H9 (cell line): ENCODE results near the gene G2E3. TPM values are rescaled to one million over a fixed set of nuclear protein-coding genes. Genes with fewer than 3 reads are reported as not detected.

Experiments used
- DNase-seq: peaks from one replicate; pipeline ENCODE4 v3.0.0-alpha.2; 2017
- H2AFZ ChIP-seq: one replicate; pipeline ENCODE4 v1.6.1; 2013; ENCODE audit warnings: mild to moderate bottlenecking, low read length, control low read depth, moderate library complexity
- H2AK5ac ChIP-seq: 2 replicates; pipeline ENCODE4 v1.6.1; 2013; ENCODE audit warnings: low read length, control low read depth, mixed read lengths; ENCODE audit not compliant: insufficient read length
- H2BK120ac ChIP-seq: one replicate; pipeline ENCODE4 v1.6.1; 2013; ENCODE audit warnings: low read depth, mild to moderate bottlenecking, low read length, control low read depth, inconsistent platforms; ENCODE audit not compliant: poor library complexity, severe bottlenecking
- H2BK12ac ChIP-seq: 2 replicates; pipeline ENCODE4 v1.6.1; 2013; ENCODE audit warnings: low read length, control low read depth, mixed read lengths, low read depth; ENCODE audit not compliant: insufficient read length
- H2BK15ac ChIP-seq: 2 replicates; pipeline ENCODE4 v1.6.1; 2013; ENCODE audit warnings: low read depth, low read length, control low read depth
- H2BK20ac ChIP-seq: one replicate; pipeline ENCODE4 v1.6.1; 2013; ENCODE audit warnings: low read depth, mild to moderate bottlenecking, low read length, control low read depth, inconsistent platforms; ENCODE audit not compliant: poor library complexity, severe bottlenecking
- H2BK5ac ChIP-seq: 2 replicates; pipeline ENCODE4 v1.6.1; 2013; ENCODE audit warnings: low read length, control low read depth, mixed read lengths; ENCODE audit not compliant: insufficient read length
- H3K14ac ChIP-seq: 2 replicates; pipeline ENCODE4 v1.6.1; 2013; ENCODE audit warnings: low read length, control low read depth; ENCODE audit not compliant: insufficient read depth
- H3K18ac ChIP-seq: 2 replicates; pipeline ENCODE4 v1.6.1; 2013; ENCODE audit warnings: low read depth, mild to moderate bottlenecking, mixed read lengths, low read length, control low read depth; ENCODE audit not compliant: insufficient read length
- H3K23ac ChIP-seq: 2 replicates; pipeline ENCODE4 v1.6.1; 2013; ENCODE audit warnings: low read length, control low read depth, mixed read lengths, low read depth; ENCODE audit not compliant: insufficient read length
- H3K23me2 ChIP-seq: 2 replicates; pipeline ENCODE4 v1.6.1; 2013; ENCODE audit warnings: low read depth, mild to moderate bottlenecking, mixed read lengths, low read length, control low read depth; ENCODE audit not compliant: insufficient read length, poor library complexity, severe bottlenecking
- H3K27ac ChIP-seq: 2 replicates; pipeline ENCODE4 v1.5.1; 2013; ENCODE audit warnings: low read length, control low read depth, mixed read lengths, low read depth; ENCODE audit not compliant: insufficient read length
- H3K27me3 ChIP-seq: 2 replicates; pipeline ENCODE4 v1.6.1; 2013; ENCODE audit warnings: low read length, control low read depth, inconsistent platforms; ENCODE audit not compliant: insufficient read depth
- H3K4ac ChIP-seq: 2 replicates; pipeline ENCODE4 v1.6.1; 2013; ENCODE audit warnings: low read depth, mild to moderate bottlenecking, control low read depth, inconsistent platforms, low read length, moderate library complexity
- H3K4me1 ChIP-seq: 2 replicates; pipeline ENCODE4 v1.6.1; 2013; ENCODE audit warnings: low read length, control low read depth, inconsistent platforms; ENCODE audit not compliant: insufficient read depth
- H3K4me2 ChIP-seq: 2 replicates; pipeline ENCODE4 v1.6.1; 2013; ENCODE audit warnings: low read length, control low read depth, mixed read lengths; ENCODE audit not compliant: insufficient read length, insufficient read depth
- H3K56ac ChIP-seq: 2 replicates; pipeline ENCODE4 v1.6.1; 2013; ENCODE audit warnings: low read depth, mild to moderate bottlenecking, mixed read lengths, low read length, control low read depth; ENCODE audit not compliant: insufficient read length
- H3K79me1 ChIP-seq: 2 replicates; pipeline ENCODE4 v1.6.1; 2013; ENCODE audit warnings: low read depth, mild to moderate bottlenecking, moderate library complexity, low read length, control low read depth, inconsistent platforms; ENCODE audit not compliant: insufficient read depth, poor library complexity, severe bottlenecking
- H3K79me2 ChIP-seq: 2 replicates; pipeline ENCODE4 v1.6.1; 2013; ENCODE audit warnings: low read length, control low read depth, inconsistent platforms; ENCODE audit not compliant: insufficient read depth
- H3K9ac ChIP-seq: 2 replicates; pipeline ENCODE4 v1.6.1; 2013; ENCODE audit warnings: low read length, control low read depth, mixed read lengths; ENCODE audit not compliant: insufficient read length; ENCODE audit errors: extremely low read depth
- H3K9me3 ChIP-seq: one replicate; pipeline ENCODE4 v1.6.1; 2013; ENCODE audit warnings: low read depth, low read length, inconsistent platforms; ENCODE audit not compliant: control insufficient read depth
- H3T11ph ChIP-seq: one replicate; pipeline ENCODE4 v1.6.1; 2013; ENCODE audit warnings: mild to moderate bottlenecking, low read length, control low read depth, inconsistent platforms
- H4K20me1 ChIP-seq: one replicate; pipeline ENCODE4 v1.6.1; 2013; ENCODE audit not compliant: control insufficient read depth, insufficient read length, insufficient read depth
- H4K5ac ChIP-seq: 2 replicates; pipeline ENCODE4 v1.6.1; 2013; ENCODE audit warnings: low read depth, mild to moderate bottlenecking, mixed read lengths, low read length, control low read depth; ENCODE audit not compliant: insufficient read length
- H4K8ac ChIP-seq: replicated peaks from 2 replicates; pipeline ENCODE4 v1.6.1; 2013; ENCODE audit warnings: low read length, control low read depth, mixed read lengths, low read depth; ENCODE audit not compliant: insufficient read length
- H4K91ac ChIP-seq: 2 replicates; pipeline ENCODE4 v1.6.1; 2013; ENCODE audit warnings: low read depth, mild to moderate bottlenecking, moderate library complexity, mixed read lengths, low read length, control low read depth; ENCODE audit not compliant: insufficient read length
- H3K27ac Mint-ChIP-seq, 3 experiments: 2 replicates in 2 of 3; 3 replicates in 1 of 3; pipeline ENCODE4 v1.8.0; 2020 to 2021; ENCODE audit warnings: mixed read lengths in 3 of 3, mild to moderate bottlenecking in 1 of 3, moderate library complexity in 1 of 3
- H3K27me3 Mint-ChIP-seq: 2 replicates; pipeline ENCODE4 v1.8.0; 2021; ENCODE audit warnings: low read depth, mild to moderate bottlenecking, moderate library complexity, mixed read lengths
- H3K36me3 Mint-ChIP-seq, 3 experiments: 2 replicates in 2 of 3; 3 replicates in 1 of 3; pipeline ENCODE4 v1.8.0; 2020 to 2021; ENCODE audit warnings: low read depth in 3 of 3, mixed read lengths in 3 of 3; ENCODE audit not compliant: insufficient read depth in 1 of 3
- H3K4me1 Mint-ChIP-seq, 2 experiments: 2 replicates each; pipeline ENCODE4 v1.8.0; 2020; ENCODE audit warnings: mixed read lengths in 2 of 2
- H3K4me3 Mint-ChIP-seq, 2 experiments: 2 replicates in 1 of 2; 3 replicates in 1 of 2; pipeline ENCODE4 v1.8.0; 2020 to 2021; ENCODE audit warnings: mild to moderate bottlenecking in 2 of 2, mixed read lengths in 2 of 2, moderate library complexity in 1 of 2
- H3K9me3 Mint-ChIP-seq, 2 experiments: 2 replicates in 1 of 2; 3 replicates in 1 of 2; pipeline ENCODE4 v1.8.0; 2020; ENCODE audit warnings: mild to moderate bottlenecking in 2 of 2, mixed read lengths in 2 of 2, moderate library complexity in 1 of 2
- WGBS: extraction: QIAGEN DNeasy Blood & Tissue Kit; methylation state at CpG from one replicate; pipeline ENCODE4 v1.1.7; 2013; ENCODE audit warnings: missing lambda C conversion rate, low lambda C conversion rate, mixed read lengths; ENCODE audit not compliant: insufficient read length; ENCODE audit errors: extremely low coverage; 5-methylcytosine and 5-hydroxymethylcytosine counted together
- total RNA-seq: library from RNA; stranded (reverse); gene quantifications from 2 replicates; pipeline ENCODE4 v1.2.1, GENCODE V29; 2021
- TF ChIP-seq, protein P1 (sequence below): fragments of 200-600 bp; sonication (generic); conservative IDR thresholded peaks from 3 replicates; pipeline ENCODE4 v1.8.0; 2021; ENCODE audit warnings: antibody characterized with exemption, mild to moderate bottlenecking

The G2E3 gene
- total RNA-seq, 1 experiment from 2014 or later: 49.2 TPM

- Histone ChIP-seq H3K27ac (no peak overlapping the region), H4K91ac (no peak overlapping the region), H4K8ac (no peak overlapping the region), H2AK5ac (no peak overlapping the region), H3K9me3 (no peaks in the 10 kb centered on the region), H3K14ac (no peak overlapping the region), H2AFZ (no peak overlapping the region), H3K4ac (no peak overlapping the region), H3K4me1 (no peaks in the 10 kb centered on the region), H3K18ac (no peak overlapping the region), H2BK120ac (no peak overlapping the region), H2BK15ac (no peak overlapping the region), H3K27me3 (no peaks in the 10 kb centered on the region), H3K9ac (peak overlapping the region; percentile 54), H2BK12ac (no peak overlapping the region), H3K56ac (no peak overlapping the region), H3K79me1 (peaks cover 10% of the 10 kb centered on the region), H3K23me2 (peaks cover 3% of the 10 kb centered on the region), H3K4me2 (peak overlapping the region; percentile 76), H3K79me2 (peaks cover 42% of the 10 kb centered on the region), H4K20me1 (no peaks in the 10 kb centered on the region), H3K23ac (no peak overlapping the region), H2BK5ac (no peak overlapping the region), H3T11ph (no peak overlapping the region), H4K5ac (no peak overlapping the region), H2BK20ac (no peak overlapping the region)
- H3K4me3 Mint-ChIP-seq: peak overlapping the region; percentile 85 to 100
- peaks cover 3 to 10% of the 10 kb centered on the region in 2 experiments for H3K9me3 Mint-ChIP-seq
- H3K27ac Mint-ChIP-seq: peak overlapping the region in 2 of 3 experiments; percentile 35 to 43; a peak in 1 of 7 replicates
- peaks cover 30 to 33% of the 10 kb centered on the region in 2 experiments for H3K4me1 Mint-ChIP-seq
- TF ChIP-seq, protein P1, sequence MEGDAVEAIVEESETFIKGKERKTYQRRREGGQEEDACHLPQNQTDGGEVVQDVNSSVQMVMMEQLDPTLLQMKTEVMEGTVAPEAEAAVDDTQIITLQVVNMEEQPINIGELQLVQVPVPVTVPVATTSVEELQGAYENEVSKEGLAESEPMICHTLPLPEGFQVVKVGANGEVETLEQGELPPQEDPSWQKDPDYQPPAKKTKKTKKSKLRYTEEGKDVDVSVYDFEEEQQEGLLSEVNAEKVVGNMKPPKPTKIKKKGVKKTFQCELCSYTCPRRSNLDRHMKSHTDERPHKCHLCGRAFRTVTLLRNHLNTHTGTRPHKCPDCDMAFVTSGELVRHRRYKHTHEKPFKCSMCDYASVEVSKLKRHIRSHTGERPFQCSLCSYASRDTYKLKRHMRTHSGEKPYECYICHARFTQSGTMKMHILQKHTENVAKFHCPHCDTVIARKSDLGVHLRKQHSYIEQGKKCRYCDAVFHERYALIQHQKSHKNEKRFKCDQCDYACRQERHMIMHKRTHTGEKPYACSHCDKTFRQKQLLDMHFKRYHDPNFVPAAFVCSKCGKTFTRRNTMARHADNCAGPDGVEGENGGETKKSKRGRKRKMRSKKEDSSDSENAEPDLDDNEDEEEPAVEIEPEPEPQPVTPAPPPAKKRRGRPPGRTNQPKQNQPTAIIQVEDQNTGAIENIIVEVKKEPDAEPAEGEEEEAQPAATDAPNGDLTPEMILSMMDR: no peak
- no CpG with 5 or more reads among the region's 1 CpG for WGBS
- DNase-seq: no peak
- H3K27me3 Mint-ChIP-seq: no peaks in the 10 kb centered on the region
- H3K36me3 Mint-ChIP-seq: peaks cover 22 to 40% (median 40%) of the 10 kb centered on the region in 3 experiments
Measured at GRCh38 chr14:30560581-30560980, 1.6 kb downstream of the G2E3 start.
